ENCODE results near the gene ZNF766. TPM values are rescaled to one million over a fixed set of nuclear protein-coding genes. Genes with fewer than 3 reads are reported as not detected.
"Not testable (repeated sequence)": the region's sequence is repeated elsewhere in the genome, so short reads cannot be mapped to it uniquely, and the experiment has no call there.

The ZNF766 gene
- polyA plus RNA-seq, 1 experiment = 14.0 TPM

GRCh38 chr19:52291781-52292180 is 22.4 kb downstream of the ZNF766 start:
- Histone ChIP-seq H3K27me3 (ENCODE audit: control insufficient read depth, insufficient read depth, low read length) (no peaks in the 10 kb centered on the region), H3K4me3 (ENCODE audit: low read depth, low read length) (no peak overlapping the region), H3K9me3 (ENCODE audit: control insufficient read depth, insufficient read depth, low read length) (peaks cover 46% of the 10 kb centered on the region), H3K27ac (ENCODE audit: low read depth, low read length) (no peak overlapping the region)
- DNase-seq (ENCODE audit: low read depth, low spot score) = no peak
- POLR2A ChIA-PET = no interaction called here
- CTCF ChIA-PET = no interaction called here
- TF ChIP-seq CTCF (IDR thresholded peaks at IDR 0.05; ENCODE audit: low read depth, low read length) = no peak

GRCh38 chr19:52292946-52293345 is 23.6 kb downstream of the ZNF766 start:
- H3K27ac ChIP-seq (ENCODE audit: low read depth, low read length); H3K27me3 ChIP-seq (ENCODE audit: control insufficient read depth, insufficient read depth, low read length); H3K4me3 ChIP-seq (ENCODE audit: low read depth, low read length); DNase-seq (ENCODE audit: low read depth, low spot score); POLR2A ChIA-PET: not testable (repeated sequence)
- CTCF ChIA-PET = interaction anchor here (0.6 kb wide), 1 partner anchor 55 kb away, joined by 3 read pairs; no protein-coding TSS in a partner anchor
- H3K9me3 ChIP-seq (ENCODE audit: control insufficient read depth, insufficient read depth, low read length) = peaks cover 39% of the 10 kb centered on the region

- DNase-seq (ENCODE audit: low read depth, low spot score) = no peak
- Histone ChIP-seq H3K9me3 (ENCODE audit: control insufficient read depth, insufficient read depth, low read length) (peaks cover 38% of the 10 kb centered on the region), H3K27ac (ENCODE audit: low read depth, low read length) (peak overlapping the region; percentile 39), H3K27me3 (ENCODE audit: control insufficient read depth, insufficient read depth, low read length) (no peaks in the 10 kb centered on the region), H3K4me3 (ENCODE audit: low read depth, low read length) (peak overlapping the region; percentile 68)
- no peak for TF ChIP-seq CTCF (IDR thresholded peaks at IDR 0.05; ENCODE audit: low read depth, low read length)
- ChIA-PET CTCF (no interaction called here), POLR2A (interaction anchor here (0.5 kb wide), 1 partner anchor 100 kb away, joined by 4 read pairs; no protein-coding TSS in a partner anchor)
These were observed 27.0 kb downstream of the ZNF766 start for GRCh38 chr19:52296400-52296772.

GRCh38 chr19:52296773-52297600 is 27.6 kb downstream of the ZNF766 start, which contains the start of gene ZNF480:
Gene ZNF480, plus strand, starts transcription at chr19:52297169. Its CDS starts 3,244 bp downstream, at chr19:52300413.
- Histone ChIP-seq H3K27me3 (ENCODE audit: control insufficient read depth, insufficient read depth, low read length) (no peaks in the 10 kb centered on the region), H3K4me3 (ENCODE audit: low read depth, low read length) (peak within 1 kb of the TSS; percentile 94), H3K27ac (ENCODE audit: low read depth, low read length) (peak within 1 kb of the TSS; percentile 99), H3K9me3 (ENCODE audit: control insufficient read depth, insufficient read depth, low read length) (peaks cover 33% of the 10 kb centered on the region)
- POLR2A ChIA-PET = interaction anchor here (0.5 kb wide), 1 partner anchor 100 kb away, joined by 4 read pairs; no protein-coding TSS in a partner anchor
- TF ChIP-seq CTCF (IDR thresholded peaks at IDR 0.05; ENCODE audit: low read depth, low read length) = peak; percentile 10; the same call in 1 of the 2 replicates
- DNase-seq (ENCODE audit: low read depth, low spot score) = peak; percentile 47
- CTCF ChIA-PET = no interaction called here

- Histone ChIP-seq H3K9me3 (ENCODE audit: control insufficient read depth, insufficient read depth, low read length) (peaks cover 28% of the 10 kb centered on the region), H3K4me3 (ENCODE audit: low read depth, low read length) (peak overlapping the region; percentile 94), H3K27ac (ENCODE audit: low read depth, low read length) (peak overlapping the region; percentile 99), H3K27me3 (ENCODE audit: control insufficient read depth, insufficient read depth, low read length) (no peaks in the 10 kb centered on the region)
- no peak for DNase-seq (ENCODE audit: low read depth, low spot score)
- CTCF ChIA-PET = no interaction called here
- POLR2A ChIA-PET = interaction anchor here (0.6 kb wide), 1 partner anchor 1165 kb away, joined by 4 read pairs; no protein-coding TSS in a partner anchor
- TF ChIP-seq CTCF (IDR thresholded peaks at IDR 0.05; ENCODE audit: low read depth, low read length) = no peak; the same call in 1 of the 2 replicates
These were observed 28.4 kb downstream of the ZNF766 start for GRCh38 chr19:52297601-52298364.
